SKM-1 (cell line): ENCODE results near the gene BCAN.

Source experiments
- DNase-seq: peaks from one replicate; lab custom pipeline; 2025; ENCODE audit not compliant: unreplicated experiment; lab: John Stamatoyannopoulos, UW

The BCAN gene

DNA sequence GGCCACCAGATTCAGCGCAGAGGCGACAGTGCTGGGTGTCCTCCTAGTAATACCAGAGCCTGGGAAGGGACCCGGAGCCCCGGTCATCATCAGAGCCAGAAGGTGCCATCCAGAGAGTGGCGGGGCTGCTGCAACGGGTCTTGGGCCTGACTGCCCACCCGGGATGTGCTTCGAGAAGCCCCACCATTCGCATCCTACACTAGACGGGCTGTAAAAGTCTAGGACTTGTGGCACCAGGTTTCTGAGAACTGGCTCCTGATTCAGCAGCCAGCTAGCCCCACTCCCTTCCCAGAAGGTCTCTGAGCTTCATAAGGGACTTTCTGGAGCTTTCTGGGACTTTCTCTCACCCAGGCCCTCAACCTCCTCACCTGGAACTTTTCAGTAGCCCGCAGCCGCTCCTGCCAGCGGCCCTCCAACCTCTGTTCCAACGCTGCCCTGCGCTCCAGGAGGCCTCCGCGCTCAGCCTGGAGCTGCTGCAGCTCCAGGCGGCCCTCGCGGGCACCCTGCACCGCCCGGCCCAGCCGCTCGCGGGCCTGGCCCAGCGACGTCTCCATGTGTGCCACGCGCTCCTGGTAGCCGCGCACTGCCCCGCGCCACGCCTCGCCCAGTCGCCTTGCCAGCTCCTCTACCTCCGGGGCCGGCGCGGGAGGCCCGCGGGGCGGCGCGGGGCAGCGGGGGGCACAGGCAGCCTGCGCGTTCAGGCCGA lies 34.4 kb downstream of the BCAN start:
- no peak for DNase-seq

DNA sequence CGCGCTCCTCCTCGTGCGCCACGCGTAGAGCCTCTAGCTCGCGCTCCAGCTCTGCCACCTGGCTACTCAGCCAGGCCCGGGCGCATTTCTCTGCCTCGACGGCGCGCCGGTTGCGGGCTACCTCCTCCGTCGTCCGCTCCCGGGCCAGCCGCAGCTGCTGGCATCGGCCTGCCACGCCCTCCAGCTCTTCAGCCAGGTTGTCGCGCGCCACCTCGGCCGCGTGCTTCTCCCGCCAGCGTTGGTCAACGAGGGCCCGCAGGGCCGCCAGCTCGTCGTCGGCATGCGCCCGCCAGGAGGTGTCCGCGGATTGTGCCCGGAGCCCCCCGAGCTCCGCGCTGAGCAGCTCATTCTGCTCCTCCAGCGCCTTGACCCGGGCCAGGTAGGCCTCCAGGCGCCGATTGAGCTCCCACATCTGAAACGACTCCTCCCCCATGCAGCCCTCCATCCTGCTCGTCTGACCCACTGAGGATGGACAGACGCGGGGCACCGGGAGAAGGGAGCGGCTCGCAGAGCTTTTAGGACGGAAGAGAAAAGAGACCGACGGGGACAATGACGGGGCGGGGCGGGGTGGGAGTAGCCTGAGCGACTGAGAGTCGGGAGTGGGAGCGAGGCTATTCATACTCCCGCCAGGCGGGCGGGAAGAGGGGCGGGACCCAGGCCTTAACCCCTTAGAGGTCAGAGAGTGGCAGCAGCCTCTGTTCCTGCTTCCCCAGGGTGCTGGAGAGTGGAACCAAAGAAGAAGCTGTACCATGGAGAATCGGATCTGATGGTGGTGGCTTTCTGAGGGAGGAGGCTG lies 35.1 kb downstream of the BCAN start, which contains the start of gene NES:
Gene NES (minus strand): TSS at position 588 of the 796 bp plus-strand sequence. CDS start 143 bp downstream, at position 445.
- no peak for DNase-seq

DNA sequence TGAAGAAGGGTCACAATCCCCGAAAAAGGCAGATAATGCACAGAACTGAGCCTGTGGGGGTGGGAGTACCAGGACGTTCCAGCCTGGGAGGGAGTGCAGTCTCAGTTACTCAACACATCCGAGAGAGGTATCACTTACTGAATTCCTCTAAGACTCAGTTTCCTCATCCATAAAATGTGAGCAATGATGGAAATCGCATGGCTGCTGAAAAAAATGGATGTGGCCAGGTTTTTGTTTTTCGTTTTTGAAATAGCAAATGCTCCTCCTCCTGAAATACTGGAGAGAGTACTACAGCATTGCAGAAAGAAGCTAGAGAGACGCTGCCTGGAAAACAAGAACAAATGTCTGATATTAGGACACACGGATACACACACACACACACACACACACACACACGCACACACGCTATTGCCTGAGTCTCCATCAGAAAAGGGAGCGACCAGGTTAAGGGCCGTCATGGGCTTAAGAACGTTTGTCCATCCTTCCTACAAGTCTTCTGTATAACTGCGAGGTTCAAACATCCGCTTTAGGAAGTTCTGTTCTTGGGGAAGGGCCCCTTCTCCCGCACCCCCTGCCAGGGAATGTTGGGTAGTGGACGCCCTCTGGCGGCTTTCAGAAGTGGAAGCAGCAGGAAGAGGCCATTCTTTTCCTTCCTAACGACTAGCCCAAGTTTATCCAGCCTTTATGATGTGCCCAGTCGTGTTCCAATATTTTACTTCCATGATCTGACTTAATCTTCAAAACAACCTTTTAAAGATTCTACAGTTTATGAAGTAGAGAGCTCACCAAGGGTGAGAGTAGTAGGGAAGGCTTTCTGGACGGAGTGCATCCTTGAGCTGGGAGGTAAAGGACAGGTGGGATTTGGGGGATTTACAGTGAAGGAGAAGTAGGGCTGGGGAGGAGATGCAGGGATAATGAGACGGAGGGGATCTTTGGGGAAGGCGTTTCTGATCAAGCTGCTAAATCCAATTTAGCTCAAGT lies 36.0 kb downstream of the BCAN start:
- DNase-seq: peak; percentile 40

- no peak for DNase-seq
These were observed 38.1 kb downstream of the BCAN start for GRCh38 chr1:156680056-156680455.

DNA sequence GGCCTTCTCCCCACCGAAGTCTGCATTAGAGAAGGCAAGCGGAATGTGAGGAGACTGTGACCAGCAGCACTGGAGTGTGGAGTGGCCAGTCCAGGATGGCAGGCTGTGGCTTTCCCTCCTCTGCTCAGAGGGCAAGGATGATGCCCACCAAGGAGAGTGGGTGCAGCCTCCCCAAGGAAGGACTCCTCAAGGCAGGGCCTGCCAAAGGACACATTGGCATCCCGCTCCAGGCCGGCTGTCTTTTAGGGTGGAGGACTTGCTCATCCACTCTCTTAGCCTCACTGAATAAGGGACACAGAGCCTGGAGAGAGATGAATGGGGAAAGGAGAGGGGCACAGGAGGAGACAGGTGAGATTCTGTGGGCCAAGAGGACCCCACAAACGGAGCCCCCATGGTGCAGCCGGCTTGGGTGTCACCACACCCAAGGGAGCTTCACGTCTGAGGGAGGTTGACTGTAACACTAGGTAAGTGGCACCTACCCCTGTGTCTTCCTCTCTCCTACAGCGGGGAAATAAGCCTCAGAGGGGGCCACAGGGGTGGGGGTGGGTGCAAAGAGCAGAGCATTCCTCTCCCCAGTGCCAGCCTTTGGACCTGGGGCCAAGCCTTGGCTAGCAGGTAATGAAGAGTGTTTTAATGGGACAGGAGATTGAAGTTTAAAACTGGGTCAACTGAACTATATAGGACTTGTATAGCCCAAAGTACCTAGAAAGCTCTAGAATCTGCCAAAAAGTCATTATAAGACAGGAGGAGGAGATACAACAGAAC lies 39.5 kb downstream of the BCAN start:
- no peak for DNase-seq

GRCh38 chr1:156682166-156682890 lies 40.4 kb downstream of the BCAN start:
- no peak for DNase-seq

- DNase-seq: no peak
These were observed 42.4 kb downstream of the BCAN start for GRCh38 chr1:156684227-156684782.

DNA sequence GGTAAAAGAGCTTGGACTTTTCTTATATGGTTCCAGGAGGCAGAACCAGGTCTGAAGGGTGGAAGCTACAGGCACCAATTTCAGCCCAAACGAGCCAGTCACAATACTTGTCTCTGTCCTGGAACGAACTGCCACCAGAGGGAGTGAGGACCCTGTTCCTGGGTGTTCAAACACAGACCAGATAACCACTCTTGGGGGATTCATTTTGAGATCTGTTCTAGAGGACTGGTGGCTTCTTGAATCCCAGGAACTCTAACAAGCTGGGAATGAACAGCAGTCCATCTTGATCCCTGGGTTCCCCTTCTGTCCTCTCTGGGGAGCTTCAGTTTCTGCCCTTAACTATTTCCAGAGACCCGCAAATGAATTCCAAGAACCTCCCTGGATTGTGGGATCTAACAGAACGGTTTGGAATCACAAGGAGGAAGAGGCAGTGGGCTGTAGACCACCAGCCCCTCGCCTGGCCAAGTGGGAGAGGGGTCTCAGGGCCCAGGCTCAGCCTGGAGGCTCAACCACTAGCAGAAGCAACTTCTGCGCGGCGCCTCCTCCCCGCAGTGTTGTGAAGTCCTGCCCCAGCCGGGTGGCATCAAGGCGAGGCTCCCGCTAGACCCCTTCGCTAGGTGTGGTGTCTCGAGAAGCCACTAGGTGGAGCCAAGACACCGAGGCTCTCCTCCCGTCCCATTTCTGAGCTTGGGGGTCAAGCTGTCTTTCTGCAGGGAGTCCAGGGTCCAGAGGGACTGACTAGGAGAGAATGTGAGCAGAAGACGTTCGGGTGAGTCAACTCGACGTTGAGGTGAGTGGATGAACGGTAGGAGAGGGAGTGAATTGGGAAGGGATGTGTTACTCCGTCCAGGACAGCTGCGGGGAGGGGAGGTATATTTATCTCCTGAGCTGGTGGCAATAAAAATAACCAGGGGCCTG lies 47.4 kb downstream of the BCAN start:
- DNase-seq: peak; percentile 91

DNA sequence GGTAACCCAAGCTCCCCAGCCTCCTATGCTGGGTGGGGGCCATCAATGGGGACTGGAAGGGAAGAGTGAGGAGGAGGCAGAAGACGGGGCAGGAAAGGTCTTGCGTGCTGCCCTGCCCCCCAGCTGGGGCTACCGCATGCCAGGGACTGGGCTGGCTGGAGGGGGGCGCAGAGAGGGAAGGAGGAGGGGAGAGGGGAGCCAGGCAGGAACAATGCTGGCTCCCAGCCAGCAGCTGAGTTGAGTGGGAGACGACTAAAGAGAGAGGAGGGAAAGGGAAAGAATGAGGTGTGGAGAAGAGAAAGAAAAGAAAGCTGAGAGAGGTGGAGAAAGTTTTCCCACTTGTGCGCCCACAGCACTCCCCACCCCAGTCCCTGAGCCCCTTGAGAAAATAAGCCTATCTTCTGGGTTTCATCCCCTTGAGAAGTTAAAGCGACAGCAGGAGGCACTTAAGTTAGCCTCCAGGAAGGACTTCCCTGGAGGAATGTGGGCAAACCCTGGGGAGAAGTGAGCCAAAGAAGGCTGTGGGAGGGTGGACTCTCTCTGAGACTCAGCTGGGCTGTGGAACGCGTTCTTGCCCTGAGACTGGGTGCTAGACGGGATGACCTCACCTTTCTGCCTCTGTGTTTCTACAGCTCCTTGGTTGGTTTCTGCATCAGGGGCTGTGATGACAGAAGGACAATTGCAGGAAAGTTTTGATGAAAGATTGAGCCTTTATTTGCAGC lies 48.2 kb downstream of the BCAN start:
- DNase-seq: no peak

DNA sequence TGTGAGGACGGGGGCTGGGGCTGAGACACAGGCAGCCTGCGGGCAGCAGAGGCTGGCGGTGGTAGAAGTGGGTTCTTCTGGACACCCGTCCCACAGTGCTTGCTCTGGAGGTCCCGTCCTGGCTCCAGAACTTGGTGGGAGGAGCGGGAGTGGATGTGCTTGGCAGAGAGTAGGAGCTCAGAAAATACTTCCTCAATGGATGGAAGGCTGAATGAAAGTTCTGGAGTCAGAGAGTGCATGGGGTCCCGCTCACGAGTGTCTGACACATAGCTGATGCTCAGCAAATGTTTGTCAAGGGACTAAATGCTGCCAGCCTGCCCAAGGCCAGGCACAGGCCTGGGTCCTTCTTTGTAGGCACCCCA lies 48.7 kb downstream of the BCAN start:
- DNase-seq: no peak

DNA sequence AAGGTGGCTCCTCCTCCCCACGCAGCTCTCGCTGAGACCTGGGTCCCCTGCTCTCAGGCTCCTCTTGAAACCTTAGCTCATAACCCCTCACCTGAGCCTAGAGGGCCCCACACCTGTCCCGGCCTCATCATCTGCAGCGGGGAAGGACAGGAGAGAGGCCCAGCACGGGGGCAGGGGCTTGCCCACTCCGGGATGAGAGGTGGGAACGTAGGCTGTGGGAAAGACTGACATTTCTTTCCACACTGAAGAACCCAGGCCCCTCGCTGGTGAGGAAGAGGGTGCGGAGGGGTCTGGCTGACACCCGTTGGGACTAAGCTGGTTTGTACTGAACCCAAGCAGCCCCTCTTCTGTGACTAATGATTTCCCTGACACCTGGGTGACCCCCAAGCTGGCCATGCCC lies 49.3 kb downstream of the BCAN start:
- DNase-seq: no peak

DNA sequence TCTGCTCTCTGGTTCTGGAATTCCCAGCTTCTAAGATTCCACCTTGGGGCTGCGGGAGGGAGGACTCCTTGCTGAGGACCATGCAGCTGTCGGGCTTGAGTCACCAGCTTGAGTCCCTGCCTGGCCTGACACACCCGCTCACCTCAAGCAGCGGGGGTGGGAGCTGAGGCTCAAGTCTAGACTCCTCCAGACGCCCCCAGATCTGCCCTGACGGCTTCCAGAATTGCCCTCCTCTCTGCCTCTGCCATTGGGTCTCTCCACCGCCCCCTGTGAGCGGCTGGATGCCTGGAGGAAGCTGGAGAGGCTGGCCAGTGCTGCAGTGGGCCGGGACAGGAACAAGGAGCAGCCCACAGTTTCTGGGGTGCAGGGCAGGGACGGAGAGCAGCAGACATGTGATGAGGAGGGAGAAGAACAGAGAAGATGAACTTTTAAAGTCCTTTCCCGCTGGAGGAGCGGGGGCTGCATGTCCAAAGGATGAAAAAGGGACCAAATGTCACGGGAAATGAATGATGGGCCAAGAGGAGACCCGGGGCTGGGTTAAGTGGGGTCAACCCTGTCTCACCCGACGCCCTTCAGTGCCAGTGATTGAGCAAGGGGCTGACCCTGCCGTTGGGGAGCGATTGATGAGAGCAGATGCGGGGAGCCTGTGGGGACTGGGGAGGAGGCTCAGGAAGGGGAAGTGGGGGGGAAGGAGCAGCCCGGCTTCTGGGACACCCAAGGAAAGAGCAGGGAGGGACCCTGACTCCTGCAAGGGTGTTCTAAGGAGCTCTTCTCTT lies 49.9 kb downstream of the BCAN start:
- DNase-seq: no peak

GRCh38 chr1:156692441-156692924 lies 50.6 kb downstream of the BCAN start:
- DNase-seq: no peak

GRCh38 chr1:156692925-156693847 lies 51.3 kb downstream of the BCAN start:
- DNase-seq: no peak

- DNase-seq: no peak
These were observed 52.2 kb downstream of the BCAN start for GRCh38 chr1:156693848-156694689.
